HG03025 (cell line): ENCODE measurements around the gene TNFSF13.

Experiments used
- ATAC-seq: cut with Tn5 transposase; IDR thresholded peaks from one replicate; pipeline ENCODE4 v1.9.1; 2021; ENCODE audit warnings: mild to moderate bottlenecking, moderate library complexity; ENCODE audit not compliant: unreplicated experiment, low FRiP score

The TNFSF13 gene

GRCh38 chr17:7551396-7551795 lies 7.2 kb upstream of the TNFSF13 start:
- ATAC-seq, result no peak

GRCh38 chr17:7552621-7553051 lies 5.9 kb upstream of the TNFSF13 start:
- no peak for ATAC-seq

GRCh38 chr17:7553356-7553755 lies 5.2 kb upstream of the TNFSF13 start:
- ATAC-seq, result no peak

- no peak for ATAC-seq
Observed at GRCh38 chr17:7555320-7555948, 3.1 kb upstream of the TNFSF13 start.

- ATAC-seq, result no peak
Observed at GRCh38 chr17:7556627-7557026, 1.9 kb upstream of the TNFSF13 start.

- ATAC-seq, result no peak
Observed at GRCh38 chr17:7557147-7557764, 1.3 kb upstream of the TNFSF13 start.

- no peak for ATAC-seq
Observed at GRCh38 chr17:7557775-7558543, 591 bp upstream of the TNFSF13 start.

GRCh38 chr17:7559320-7560171 lies 996 bp downstream of the TNFSF13 start:
- no peak for ATAC-seq

GRCh38 chr17:7560172-7561027 lies 1.9 kb downstream of the TNFSF13 start:
- ATAC-seq, result no peak

- ATAC-seq, result peak; percentile 57
Observed at GRCh38 chr17:7561028-7561575, 2.6 kb downstream of the TNFSF13 start.

GRCh38 chr17:7561589-7562207 lies 3.1 kb downstream of the TNFSF13 start, which contains the start of gene SENP3:
Gene SENP3, plus strand, starts transcription at chr17:7561919. Its CDS starts 1,158 bp downstream, at chr17:7563077.
- peak; percentile 61 for ATAC-seq

- no peak for ATAC-seq
Observed at GRCh38 chr17:7562208-7562605, 3.7 kb downstream of the TNFSF13 start.

- ATAC-seq, result no peak
Observed at GRCh38 chr17:7563115-7563869, 4.7 kb downstream of the TNFSF13 start.

GRCh38 chr17:7569571-7569970 lies 11.0 kb downstream of the TNFSF13 start:
- ATAC-seq, result no peak

GRCh38 chr17:7570351-7570750 lies 11.8 kb downstream of the TNFSF13 start:
- no peak for ATAC-seq

- no peak for ATAC-seq
Observed at GRCh38 chr17:7572338-7572587, 13.7 kb downstream of the TNFSF13 start.

- ATAC-seq, result peak; percentile 77
Observed at GRCh38 chr17:7572588-7573323, 14.2 kb downstream of the TNFSF13 start.
